Breast epithelium (tissue), 4 donors: ENCODE measurements around the gene TENM3. TPM values are rescaled to one million over a fixed set of nuclear protein-coding genes. Genes with fewer than 3 reads are reported as not detected.

Source experiments
- DNase-seq, 2 donors: peaks; one replicate each; pipeline ENCODE4 v3.0.0-alpha.2; 2019; ENCODE audit warnings: low spot score in 2 of 2
- H3K27ac ChIP-seq, 2 donors: fragments of 200-600 bp; sonication (generic) in 1 of 2; one replicate each; pipeline ENCODE4 v1.5.1; 2016 to 2019; ENCODE audit warnings: mild to moderate bottlenecking in 1 of 2
- H3K27me3 ChIP-seq, 2 donors: fragments of 200-600 bp; sonication (generic) in 1 of 2; one replicate each; pipeline versions ENCODE4 v1.5.1 to v1.6.0; 2017 to 2019; ENCODE audit warnings: control low read depth in 1 of 2, mild to moderate bottlenecking in 1 of 2
- H3K36me3 ChIP-seq: fragments of 200-600 bp; one replicate; pipeline ENCODE4 v1.5.1; 2019
- H3K4me1 ChIP-seq, 2 donors: fragments of 200-600 bp; sonication (generic); one replicate each; pipeline ENCODE4 v1.5.1; 2016 to 2019; ENCODE audit warnings: control low read depth in 1 of 2
- H3K4me3 ChIP-seq, 3 donors: fragments of 200-600 bp; sonication (generic); 1 replicate in 2 of 3; 2 replicates in 1 of 3; pipeline ENCODE4 v1.5.1; 2016 to 2019; ENCODE audit warnings: mild to moderate bottlenecking in 3 of 3, moderate library complexity in 2 of 3
- H3K9me3 ChIP-seq, 2 donors: fragments of 200-600 bp; sonication (generic) in 1 of 2; one replicate each; pipeline ENCODE4 v1.5.1; 2016 to 2019; ENCODE audit warnings: control low read depth in 1 of 2
- CTCF ChIP-seq, 3 donors: fragments of 450-650 bp; IDR thresholded peaks; one replicate each; pipeline ENCODE4 v1.5.1; 2016 to 2017; ENCODE audit warnings: antibody characterized with exemption in 3 of 3, mild to moderate bottlenecking in 3 of 3, moderate library complexity in 3 of 3
- POLR2A ChIP-seq: fragments of 450-650 bp; IDR thresholded peaks from one replicate; pipeline ENCODE4 v1.6.1; 2016; ENCODE audit warnings: antibody characterized with exemption, mild to moderate bottlenecking, moderate library complexity
- POLR2AphosphoS5 ChIP-seq, 3 donors: sonication (generic); formaldehyde crosslinking; IDR thresholded peaks; one replicate each; pipeline ENCODE4 v1.6.1; 2017; ENCODE audit warnings: antibody characterized with exemption in 3 of 3
- intact Hi-C: fragments of 100-400 bp; cut with DNase I; formaldehyde crosslinking; loops from one replicate; pipeline ENCODE4 v1.15.1; 2023; ENCODE audit warnings: low total_unique reads
- total RNA-seq, 3 donors: library from RNA; depleted of rRNA; stranded (reverse); fragments of >200 nt; gene quantifications; one replicate each; pipeline ENCODE4 v1.1.0, GENCODE V29; 2016

TENM3 gene
- total RNA-seq, 3 donors from 2014 or later: 4.6 to 30.6 (median 8.8) TPM

DNA sequence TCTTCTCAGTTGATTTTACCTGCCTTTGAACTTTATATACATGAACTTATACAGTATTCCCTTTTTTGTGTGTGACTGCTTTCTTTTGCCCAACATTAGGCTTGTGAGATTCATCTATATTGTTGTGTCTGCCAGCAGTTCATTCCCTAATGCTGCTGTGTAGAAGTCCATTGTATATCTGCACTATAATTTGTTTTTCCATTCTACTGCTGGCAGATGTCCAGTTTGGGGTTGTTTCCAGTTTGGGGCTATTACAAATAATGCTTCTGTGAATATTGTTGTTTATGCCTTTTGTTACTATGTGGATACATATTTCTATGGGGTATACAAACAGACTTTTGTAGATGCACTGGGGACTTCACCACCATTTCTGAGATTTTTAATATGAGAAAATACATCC is 405.6 kb downstream of the TENM3 start:
- no peak overlapping the region for H3K4me3 ChIP-seq
- H3K27me3 ChIP-seq: no peaks in the 10 kb centered on the region
- no peak for DNase-seq
- intact Hi-C loops: no loop called here
- no peak overlapping the region for H3K27ac ChIP-seq
- TF ChIP-seq CTCF (IDR thresholded peaks at IDR 0.05) (no peak), POLR2AphosphoS5 (IDR thresholded peaks at IDR 0.05) (no peak), POLR2A (no peak)
- peaks cover 7 to 12% of the 10 kb centered on the region in 2 donors for H3K9me3 ChIP-seq
- no peaks in the 10 kb centered on the region for H3K4me1 ChIP-seq
- H3K36me3 ChIP-seq: no peaks in the 10 kb centered on the region

DNA sequence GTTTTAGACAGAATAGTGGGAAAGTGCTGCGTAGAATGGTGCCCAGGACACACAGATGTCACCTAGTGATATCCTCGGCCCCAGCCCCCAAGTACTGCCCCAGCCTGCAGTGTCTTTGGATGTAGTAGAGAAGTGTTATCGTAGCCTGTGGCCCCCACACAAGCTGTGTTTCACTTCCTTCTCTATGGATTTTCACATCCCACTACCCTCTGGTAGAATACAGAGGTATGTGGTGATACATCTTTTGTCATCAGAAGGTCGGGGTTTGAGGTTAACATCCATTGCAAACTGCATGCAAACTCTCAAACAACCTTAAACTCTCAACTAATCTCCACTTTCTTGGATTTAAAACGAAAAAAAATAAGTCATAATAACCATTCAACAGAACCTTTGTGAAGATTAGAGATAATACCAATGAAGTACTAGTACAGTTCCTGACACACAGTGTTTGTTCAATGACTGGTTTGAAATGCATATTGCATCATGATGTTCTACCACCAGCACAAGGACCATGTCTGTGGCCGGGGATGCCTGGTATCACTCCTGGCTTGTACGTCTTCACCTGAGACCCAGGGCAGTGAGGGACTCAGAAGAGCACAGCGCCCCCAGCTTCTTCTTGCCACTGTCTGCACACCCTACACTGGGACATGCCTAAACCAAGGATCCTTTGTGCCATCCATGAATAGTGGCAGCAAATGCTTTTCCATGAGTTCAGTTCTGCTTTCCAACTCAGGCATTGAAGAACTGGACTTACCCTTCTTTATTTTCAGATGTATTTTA is 406.7 kb downstream of the TENM3 start:
- Histone ChIP-seq H3K27me3 (no peaks in the 10 kb centered on the region), H3K36me3 (no peaks in the 10 kb centered on the region), H3K9me3 (peaks cover 7 to 12% of the 10 kb centered on the region in 2 donors), H3K4me1 (no peaks in the 10 kb centered on the region), H3K27ac (no peak overlapping the region), H3K4me3 (no peak overlapping the region)
- DNase-seq: no peak
- TF ChIP-seq CTCF (IDR thresholded peaks at IDR 0.05) (no peak), POLR2AphosphoS5 (IDR thresholded peaks at IDR 0.05) (no peak), POLR2A (no peak)
- intact Hi-C loops: no loop called here

DNA sequence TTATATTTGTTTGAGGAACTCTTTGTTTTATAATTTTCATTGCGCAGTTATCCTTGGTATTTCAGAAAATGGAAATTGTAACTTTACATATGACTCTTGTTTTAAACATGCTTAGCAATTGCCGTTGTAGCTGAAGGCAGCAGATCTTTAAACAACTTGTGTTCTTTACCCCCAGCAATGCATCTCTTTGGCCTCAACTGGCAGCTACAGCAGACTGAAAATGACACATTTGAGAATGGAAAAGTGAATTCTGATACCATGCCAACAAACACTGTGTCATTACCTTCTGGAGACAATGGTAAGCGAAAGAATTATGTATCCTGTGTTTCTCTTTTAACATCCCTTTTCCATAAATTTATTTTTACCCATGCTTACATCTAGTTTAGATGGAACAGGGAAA is 410.4 kb downstream of the TENM3 start:
- Histone ChIP-seq H3K27me3 (no peaks in the 10 kb centered on the region), H3K4me3 (no peak overlapping the region), H3K27ac (no peak overlapping the region), H3K36me3 (no peaks in the 10 kb centered on the region), H3K9me3 (no peaks in the 10 kb centered on the region), H3K4me1 (no peaks in the 10 kb centered on the region)
- intact Hi-C loops: no loop called here
- no peak for DNase-seq
- TF ChIP-seq POLR2AphosphoS5 (IDR thresholded peaks at IDR 0.05): no peak

DNA sequence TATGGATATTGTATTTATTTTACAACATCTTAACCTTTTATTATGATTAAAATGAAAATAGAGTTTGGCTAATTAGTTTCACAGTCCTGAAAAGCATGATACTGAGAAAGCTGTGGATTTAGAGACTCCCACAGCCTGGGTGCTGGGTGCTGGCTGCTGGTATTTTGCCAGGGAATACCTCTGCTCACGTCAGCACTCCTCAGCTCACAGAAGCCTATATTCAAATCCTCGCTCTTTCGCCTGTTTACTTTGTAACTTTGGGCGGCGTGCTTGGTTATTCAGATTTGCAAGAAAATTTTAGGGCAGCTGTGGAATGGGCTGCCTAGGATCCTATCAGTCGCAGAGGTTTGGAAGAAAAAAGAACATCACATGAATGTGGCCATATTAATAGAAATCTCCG is 412.1 kb downstream of the TENM3 start:
- Histone ChIP-seq H3K36me3 (no peaks in the 10 kb centered on the region), H3K27ac (no peak overlapping the region), H3K27me3 (no peaks in the 10 kb centered on the region), H3K4me1 (no peaks in the 10 kb centered on the region), H3K4me3 (no peak overlapping the region), H3K9me3 (no peaks in the 10 kb centered on the region)
- no peak for TF ChIP-seq POLR2AphosphoS5 (IDR thresholded peaks at IDR 0.05)
- no peak for TF ChIP-seq CTCF (IDR thresholded peaks at IDR 0.05)
- TF ChIP-seq POLR2A: no peak
- intact Hi-C loops: loop anchor here (5.0 kb wide), 1 partner anchor 137 kb away; no protein-coding TSS in a partner anchor
- DNase-seq: no peak

- Histone ChIP-seq H3K27me3 (no peaks in the 10 kb centered on the region), H3K27ac (no peak overlapping the region), H3K9me3 (peaks cover 0 to 5% of the 10 kb centered on the region in 2 donors), H3K4me3 (no peak overlapping the region), H3K4me1 (no peaks in the 10 kb centered on the region), H3K36me3 (no peaks in the 10 kb centered on the region)
- TF ChIP-seq CTCF (IDR thresholded peaks at IDR 0.05): no peak
- no peak for TF ChIP-seq POLR2AphosphoS5 (IDR thresholded peaks at IDR 0.05)
- TF ChIP-seq POLR2A: no peak
- intact Hi-C loops: no loop called here
- no peak for DNase-seq
Observed at GRCh38 chr4:182662551-182662950, 419.3 kb downstream of the TENM3 start.
